ENCODE results near the gene FAM170B.

Gene FAM170B

DNA sequence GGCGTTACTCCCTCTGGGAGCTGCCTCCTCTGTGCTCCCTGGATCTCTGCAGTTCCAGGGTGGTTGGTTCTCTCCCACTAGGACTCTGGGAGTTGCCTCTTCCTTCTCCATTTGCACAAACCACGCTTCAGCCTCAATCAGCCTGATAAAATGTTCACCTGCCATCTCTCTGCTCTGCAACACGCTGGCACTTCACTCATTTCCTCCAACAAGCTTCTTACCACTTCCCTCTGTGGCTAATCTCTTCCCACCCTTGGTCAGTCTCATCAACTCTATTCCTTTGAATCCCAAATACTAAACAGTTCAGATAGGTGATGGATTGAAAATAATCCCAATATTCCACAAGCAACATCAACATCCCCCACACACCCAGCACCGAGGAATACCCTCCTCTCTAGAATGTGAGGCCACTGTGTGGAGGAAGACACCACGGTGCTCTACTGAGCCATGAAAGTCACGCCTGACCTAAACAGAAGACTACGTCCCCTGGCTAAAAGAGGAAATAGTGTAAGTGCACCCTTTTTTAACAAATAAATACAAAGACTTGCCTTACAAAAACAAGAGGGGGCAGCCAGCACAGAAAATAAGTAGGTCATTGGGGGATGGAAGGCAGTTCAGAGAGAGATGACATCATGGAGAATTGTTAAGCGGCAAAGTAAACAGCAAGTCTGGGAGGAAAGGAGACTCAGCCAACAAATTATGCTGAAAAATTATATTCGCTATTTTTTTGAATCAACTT lies 1.9 kb upstream of the FAM170B start:
- no peak for DNase-seq (ENCODE audit: low read depth)
- H3K4me3 ChIP-seq (ENCODE audit: low read length) = no peak overlapping the region
- TF ChIP-seq, protein P1, sequence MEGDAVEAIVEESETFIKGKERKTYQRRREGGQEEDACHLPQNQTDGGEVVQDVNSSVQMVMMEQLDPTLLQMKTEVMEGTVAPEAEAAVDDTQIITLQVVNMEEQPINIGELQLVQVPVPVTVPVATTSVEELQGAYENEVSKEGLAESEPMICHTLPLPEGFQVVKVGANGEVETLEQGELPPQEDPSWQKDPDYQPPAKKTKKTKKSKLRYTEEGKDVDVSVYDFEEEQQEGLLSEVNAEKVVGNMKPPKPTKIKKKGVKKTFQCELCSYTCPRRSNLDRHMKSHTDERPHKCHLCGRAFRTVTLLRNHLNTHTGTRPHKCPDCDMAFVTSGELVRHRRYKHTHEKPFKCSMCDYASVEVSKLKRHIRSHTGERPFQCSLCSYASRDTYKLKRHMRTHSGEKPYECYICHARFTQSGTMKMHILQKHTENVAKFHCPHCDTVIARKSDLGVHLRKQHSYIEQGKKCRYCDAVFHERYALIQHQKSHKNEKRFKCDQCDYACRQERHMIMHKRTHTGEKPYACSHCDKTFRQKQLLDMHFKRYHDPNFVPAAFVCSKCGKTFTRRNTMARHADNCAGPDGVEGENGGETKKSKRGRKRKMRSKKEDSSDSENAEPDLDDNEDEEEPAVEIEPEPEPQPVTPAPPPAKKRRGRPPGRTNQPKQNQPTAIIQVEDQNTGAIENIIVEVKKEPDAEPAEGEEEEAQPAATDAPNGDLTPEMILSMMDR (conservative IDR thresholded peaks at IDR 0.05; ENCODE audit: low read length) = no peak

DNA sequence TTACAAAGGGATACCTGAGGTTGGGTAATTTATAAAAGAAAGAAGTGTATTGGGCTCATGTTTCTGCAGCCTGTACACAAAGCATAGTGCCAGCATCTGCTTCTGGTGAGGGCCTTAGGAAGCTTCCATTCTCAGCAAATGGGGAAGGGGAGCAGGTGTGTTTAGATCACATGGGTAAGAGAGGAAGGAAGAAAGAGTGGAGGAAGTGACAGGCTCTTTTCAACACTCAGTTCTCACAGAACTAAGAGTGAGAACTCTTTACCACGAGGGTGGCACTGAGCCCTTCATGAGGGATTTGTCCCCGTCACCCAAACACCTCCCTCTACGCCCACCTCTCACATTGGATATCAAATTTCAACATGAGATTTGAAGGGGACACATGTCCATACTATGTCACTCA lies 506 bp upstream of the FAM170B start:
- TF ChIP-seq, protein P1 (conservative IDR thresholded peaks at IDR 0.05; ENCODE audit: low read length) = no peak
- H3K4me3 ChIP-seq (ENCODE audit: low read length) = no peak overlapping the region
- no peak for DNase-seq (ENCODE audit: low read depth)

DNA sequence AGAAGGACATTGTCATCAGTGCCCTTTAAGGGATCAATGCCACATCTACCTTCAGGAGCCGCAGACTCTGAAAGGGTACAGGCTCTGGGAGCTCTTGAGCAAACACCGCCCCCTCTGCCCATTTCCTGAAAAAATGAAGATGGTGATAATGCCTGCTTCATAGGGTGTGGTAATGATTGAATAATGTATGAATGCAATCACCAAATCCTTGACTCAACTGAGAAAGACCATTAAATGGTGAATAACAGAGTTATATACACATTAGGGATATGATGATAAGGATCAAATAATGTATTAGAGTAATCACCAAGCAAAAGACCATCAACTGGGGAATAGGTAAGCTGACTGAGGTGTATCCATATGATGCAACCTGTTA lies 1.5 kb downstream of the FAM170B start:
- DNase-seq (ENCODE audit: low read depth) = no peak
- H3K4me3 ChIP-seq (ENCODE audit: low read length) = no peak overlapping the region
- TF ChIP-seq, protein P1 (conservative IDR thresholded peaks at IDR 0.05; ENCODE audit: low read length) = no peak

DNA sequence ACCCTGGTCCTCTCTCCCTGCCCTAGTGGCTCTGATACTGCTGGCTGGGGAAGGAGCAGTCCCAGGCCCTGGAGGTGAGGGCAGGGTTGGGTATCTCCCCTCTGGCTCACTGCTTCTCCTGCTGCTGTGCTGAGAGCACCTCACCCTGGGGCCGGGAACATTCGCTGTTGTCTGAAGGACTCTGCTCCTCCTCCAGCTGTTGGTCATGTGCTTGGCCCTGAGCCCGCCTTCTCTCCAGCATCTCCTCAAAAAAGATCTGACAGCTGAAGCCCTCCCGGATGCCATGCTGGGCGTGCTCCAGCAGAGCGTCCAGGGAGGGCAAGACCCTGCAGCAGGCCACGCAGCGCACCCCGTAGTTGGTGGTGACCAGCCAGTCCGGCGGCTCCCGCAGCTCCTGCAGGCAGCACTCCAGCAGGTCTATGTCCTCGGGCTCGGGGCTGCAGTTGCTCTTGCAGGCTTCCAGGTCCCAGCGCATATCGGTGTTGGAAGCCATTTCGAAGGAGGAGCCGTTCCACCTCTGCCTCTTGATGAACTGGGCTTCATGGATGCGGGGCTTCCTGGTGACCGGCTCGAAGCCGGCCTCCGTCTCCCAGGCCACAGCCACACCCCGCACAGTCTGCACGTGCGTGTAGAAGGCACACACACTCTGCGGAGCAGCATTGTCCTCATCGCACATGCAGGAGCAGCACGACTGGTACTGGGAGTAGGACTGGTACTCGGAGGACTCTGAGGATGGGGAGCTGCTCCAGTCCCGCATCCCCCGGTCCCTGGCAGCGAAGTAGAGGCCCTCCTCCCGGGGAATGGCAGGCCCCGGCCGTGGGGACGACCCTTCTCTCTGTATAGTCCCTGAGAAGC lies 2.1 kb downstream of the FAM170B start:
- TF ChIP-seq, protein P1 (conservative IDR thresholded peaks at IDR 0.05; ENCODE audit: low read length) = no peak
- no peak for DNase-seq (ENCODE audit: low read depth)
- no peak overlapping the region for H3K4me3 ChIP-seq (ENCODE audit: low read length)

DNA sequence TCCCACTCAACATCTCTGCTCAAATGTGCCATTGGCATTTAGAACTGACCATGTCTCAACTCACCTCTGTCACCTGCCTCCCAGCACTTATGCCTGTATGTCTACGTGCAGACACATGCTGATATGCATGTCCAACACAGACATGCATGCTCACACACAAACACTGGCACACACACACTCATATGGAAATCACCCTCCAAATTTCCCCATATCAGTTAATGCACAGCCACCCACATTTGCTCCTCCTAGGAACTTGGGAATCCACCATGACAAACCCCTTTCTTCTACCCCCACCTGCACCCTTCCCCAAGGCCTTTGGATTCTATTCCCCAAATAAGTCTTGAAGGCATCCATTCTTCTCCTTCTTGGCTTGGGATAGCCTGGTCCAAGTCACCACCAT lies 4.4 kb downstream of the FAM170B start:
- H3K4me3 ChIP-seq (ENCODE audit: low read length) = no peak overlapping the region
- no peak for DNase-seq (ENCODE audit: low read depth)
- TF ChIP-seq, protein P1 (conservative IDR thresholded peaks at IDR 0.05; ENCODE audit: low read length) = no peak

DNA sequence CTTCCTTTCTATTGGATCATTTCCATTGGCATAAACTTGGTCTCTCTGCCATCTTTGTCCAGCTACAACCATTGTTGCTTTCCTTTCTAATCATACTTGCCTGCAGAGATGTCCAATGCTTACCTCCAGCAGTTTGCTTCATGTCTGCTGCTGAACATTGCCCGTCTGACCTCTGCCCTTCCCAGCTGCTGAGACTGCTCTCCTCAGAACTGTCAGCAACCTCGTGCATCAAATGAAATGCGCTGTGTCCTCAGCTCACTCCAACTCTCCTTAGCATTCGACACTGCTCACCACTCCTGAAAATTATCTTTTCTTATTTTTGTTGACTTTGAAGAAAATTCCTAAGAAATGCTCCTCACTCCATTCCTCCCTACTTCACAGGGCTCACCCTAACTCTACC lies 5.0 kb downstream of the FAM170B start:
- no peak for DNase-seq (ENCODE audit: low read depth)
- TF ChIP-seq, protein P1 (conservative IDR thresholded peaks at IDR 0.05; ENCODE audit: low read length) = no peak
- H3K4me3 ChIP-seq (ENCODE audit: low read length) = no peak overlapping the region

Measured in AG10803 (cell line).